Activated T-cell treated with anti-CD3 and anti-CD28 coated beads for 4 hours (primary cell): ENCODE measurements around the gene AGPAT3.

Experiments used
- DNase-seq: peaks from one replicate; pipeline ENCODE4 v3.0.0-alpha.2; 2020

Gene AGPAT3

DNA sequence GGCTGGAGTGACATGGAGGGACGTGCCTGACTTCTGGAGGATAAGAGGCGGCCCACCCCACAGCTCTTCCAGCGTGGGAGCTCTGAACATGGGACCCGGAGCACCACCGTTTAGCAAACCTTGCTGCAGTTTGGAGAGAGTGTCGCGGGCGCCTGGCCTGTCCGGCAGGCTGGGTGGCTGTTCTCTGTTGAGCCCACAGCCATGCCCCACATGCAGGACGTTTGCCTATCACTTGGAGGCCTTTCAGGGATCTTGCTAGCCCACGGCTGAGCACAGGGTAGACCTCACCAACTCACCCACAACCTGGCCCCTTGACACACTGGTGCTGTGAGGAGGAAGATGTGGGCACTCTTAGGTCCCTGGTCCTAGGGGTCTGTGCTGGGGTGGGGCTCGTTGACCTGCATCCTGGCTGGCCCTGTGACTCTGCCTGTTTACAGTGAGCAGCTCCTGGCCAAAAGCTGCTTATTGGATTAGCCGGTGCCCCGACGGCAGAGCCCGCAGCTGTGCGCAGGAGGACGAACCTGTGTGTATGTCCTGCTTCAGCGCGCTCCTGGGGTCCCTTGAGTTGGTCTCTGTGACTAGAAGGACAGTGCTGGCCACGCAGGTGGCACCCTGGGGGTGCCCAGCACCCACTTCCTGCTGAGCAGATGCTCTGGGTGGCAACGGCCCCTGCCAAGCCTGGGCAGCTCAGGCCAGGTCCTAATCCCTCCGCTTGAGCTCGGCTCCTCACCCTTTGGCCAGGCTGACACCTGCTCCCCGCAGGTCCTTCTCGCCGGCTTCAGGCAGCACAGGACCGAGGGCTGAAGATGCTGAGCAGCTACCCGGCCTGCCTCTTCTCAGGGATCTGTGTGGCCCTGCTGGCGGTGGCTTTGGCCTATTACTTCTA is 74.7 kb downstream of the AGPAT3 start:
- DNase-seq: no peak

DNA sequence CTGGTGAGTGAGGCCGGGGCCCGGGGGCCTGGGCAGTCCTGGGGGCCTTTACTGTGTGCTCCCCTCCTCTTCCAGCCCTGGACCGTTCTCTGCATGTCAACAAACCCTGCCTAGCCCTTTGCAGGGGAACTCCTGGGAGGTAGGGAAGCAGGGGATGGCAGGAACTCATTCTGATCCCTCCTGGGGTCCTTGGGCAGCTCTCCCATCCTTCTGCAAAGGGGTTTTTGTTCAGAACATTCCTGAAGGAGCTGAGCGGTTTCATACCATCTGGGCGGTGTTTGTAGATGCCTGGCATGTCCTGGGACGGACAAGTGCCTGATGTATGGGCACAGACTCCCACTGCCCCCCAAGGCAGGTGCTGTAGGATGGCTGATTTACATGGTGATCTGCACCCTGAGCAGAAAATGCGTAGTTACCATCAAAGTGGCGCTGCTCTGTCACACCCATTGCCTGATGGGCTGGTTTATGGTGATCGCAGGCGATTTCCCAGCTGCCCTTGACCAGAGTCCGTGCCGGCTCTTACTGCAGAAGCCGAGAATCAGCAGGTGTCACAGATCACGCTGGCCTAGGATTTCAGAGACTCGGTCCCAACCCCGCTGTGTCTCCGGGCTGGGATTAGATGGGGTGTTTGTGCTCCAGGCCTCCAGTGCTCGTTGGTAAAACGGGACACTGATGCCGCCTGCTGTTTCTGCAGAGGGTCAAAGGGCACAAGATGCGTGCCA is 75.5 kb downstream of the AGPAT3 start:
- DNase-seq: no peak

DNA sequence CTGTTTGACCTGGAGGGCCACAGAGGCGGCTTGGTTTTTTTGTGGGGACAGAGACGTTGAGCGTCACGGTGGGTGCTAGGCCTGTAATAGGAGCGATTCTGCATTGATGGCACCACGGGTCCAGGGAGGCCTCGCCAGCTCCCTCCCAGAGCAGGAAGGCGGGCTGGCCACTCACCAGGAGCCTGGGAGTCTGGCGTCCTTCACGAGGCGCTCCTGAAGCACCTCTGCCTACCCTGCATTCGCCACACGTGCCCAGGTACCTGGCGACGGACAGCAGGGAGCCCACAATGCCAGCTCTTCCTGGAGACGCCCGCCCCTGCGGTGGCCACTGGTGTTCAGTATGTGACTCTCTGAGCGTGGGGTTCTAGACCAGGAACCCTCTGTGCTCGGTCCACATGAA is 77.2 kb downstream of the AGPAT3 start:
- DNase-seq: no peak

DNA sequence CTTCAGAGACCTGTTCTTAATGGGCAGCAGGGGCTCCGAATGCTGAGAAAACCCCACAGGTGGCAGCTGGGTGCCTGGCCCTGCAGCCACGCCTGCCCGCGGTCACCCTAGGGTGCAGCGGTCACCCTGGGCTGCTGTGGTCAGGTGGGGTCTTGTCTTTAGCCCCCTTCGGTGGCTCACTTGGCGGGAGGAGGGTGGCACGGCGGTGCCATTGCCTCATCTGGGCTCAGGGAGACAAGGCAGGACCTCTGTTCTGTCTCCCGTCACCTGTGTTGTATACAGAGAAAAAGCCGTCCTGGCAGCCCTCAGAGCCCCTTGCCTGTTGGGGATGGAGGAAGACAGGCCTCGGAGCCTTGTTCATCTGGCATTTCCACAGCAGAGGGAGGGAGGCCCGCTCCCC is 77.6 kb downstream of the AGPAT3 start:
- no peak for DNase-seq

DNA sequence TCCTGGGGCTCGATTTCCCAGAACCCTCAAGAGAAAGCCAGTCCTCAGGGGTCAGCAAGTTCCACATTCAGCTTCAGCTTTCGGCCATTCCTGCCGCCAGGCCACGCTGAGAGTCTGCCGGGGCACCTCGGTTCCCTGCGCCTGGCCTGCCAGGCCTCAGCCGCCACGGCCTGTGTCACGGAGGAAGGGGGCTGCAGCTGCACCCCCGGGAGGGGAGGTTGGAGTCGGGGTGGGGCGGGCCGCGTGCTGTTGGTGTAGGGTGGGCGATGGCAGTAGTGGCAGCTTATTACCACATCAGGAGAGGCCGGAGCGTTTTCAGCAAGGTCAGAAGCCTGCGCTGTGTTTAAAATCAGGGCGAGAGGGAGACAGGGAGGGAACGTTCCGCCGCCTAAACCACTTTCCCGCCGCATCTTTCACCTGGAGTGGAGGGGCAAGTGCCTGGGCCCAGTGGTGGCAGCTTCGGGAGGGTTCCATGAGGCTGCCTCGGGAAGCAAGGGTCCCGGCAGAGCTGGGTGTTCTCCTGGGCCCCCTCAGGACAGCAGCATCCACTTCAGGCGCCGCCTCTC is 78.6 kb downstream of the AGPAT3 start:
- no peak for DNase-seq

DNA sequence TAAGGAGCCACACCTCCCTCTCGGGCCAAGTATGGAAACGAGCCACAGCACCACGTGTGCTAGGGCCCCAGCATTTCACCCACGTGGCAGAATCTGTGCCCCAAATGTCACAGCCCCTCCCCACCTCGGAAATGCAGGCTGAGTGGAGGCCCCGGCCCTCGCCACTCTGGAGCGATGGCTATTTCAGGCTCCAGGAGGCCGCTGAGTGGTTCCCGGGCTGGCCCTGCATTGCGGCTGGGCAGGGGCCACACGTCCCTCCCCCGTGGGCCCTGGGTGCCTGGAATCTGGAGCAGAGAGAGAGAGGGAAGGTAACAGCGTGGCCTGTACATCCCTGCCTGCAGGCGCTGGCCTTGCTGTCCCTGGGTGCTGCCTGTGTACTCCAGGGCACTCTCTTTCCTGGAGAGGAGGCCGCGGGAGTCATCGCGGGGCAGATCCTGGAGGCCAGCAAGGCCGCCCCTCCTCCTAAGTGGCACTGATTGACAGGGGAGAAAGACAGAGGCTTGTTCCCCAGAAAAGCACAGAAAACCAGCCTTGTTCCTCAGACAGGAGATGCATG is 79.1 kb downstream of the AGPAT3 start:
- DNase-seq: no peak

DNA sequence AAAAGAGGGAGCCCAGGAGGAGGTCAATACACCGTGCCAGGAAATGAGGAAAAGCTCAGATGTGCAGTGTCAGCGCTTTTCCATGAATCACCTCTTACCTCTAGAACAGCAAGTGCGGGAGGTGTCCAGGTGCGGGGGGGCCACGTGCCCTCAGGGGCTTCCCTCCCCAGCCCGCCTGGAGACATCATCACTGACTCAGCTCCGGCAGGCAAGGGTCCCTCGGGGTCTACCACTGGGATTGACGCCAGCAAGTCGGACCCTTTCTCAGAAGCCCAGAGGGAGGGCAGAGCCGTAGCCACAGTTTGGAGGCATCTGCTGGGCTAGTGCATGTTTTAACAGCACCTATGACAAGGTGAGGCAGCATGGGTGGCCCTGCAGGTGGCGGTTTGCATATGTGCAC is 79.7 kb downstream of the AGPAT3 start:
- no peak for DNase-seq

DNA sequence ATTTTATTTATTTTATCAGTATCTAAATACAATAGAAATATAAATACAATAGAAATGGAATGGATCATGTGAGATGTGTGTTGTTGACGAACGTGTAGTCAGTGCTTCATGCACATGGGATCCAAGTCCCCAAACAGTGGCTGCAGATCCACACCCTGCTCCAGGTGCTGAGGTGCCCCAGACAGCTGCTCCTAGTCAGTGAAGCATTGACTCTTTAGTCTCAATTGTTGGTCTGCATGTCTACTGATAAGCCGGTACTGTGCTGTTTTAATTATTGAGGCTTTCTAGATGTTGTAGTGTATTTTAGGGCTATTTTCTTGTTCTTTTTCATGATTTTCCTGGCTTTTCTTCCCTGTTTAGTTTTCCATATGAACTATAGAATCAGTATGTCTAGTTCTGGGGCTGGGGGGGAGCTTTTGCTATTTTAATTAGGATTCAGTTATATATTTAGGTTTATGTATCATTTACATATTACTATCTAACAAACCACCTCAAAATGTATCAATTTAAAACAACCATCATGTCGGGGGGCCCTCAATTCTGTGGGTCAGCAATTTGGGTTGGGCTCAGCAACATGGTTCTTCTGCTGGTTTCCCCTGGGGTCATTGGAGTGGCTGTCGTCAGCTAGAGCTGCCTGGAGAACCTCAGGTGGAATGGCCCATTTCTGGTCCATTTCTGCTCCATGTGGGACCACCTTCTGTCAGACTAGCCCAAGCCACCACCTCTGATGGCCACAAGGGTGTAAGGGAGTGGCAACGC is 83.9 kb downstream of the AGPAT3 start:
- DNase-seq: no peak

DNA sequence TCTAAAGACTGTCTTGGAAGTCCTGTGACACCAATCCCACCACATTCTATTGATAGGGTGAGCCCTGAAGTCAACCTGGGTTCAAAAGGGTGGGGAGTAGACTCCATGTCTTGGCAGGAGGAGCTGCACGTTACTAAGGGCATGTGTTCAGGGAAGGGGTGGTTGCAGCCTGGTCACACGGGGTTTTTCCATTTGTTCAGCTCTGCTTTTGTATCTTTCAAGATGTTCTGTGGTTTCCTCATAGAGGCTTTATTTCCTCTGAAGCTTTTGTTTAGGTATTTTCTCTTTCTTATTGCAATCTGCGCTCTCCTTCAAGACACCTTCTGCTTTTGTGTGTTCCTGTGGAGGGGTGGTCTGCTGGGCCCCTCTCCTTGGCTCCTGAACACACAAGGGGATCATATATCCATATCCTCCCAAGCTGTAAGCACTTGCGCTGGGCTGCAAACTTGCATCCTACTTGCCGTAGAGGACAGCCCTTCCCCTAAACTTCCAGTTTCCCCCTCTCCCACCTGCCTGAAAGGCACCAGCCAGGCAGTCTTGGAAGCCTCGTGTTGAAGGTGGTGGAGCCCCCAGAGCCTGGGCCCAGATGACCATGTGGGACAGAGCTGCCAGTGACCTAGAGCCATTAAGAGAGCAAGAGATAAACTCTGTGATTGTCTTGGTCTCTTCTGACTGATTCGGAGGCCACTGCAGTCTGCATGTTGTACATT is 84.6 kb downstream of the AGPAT3 start:
- no peak for DNase-seq

DNA sequence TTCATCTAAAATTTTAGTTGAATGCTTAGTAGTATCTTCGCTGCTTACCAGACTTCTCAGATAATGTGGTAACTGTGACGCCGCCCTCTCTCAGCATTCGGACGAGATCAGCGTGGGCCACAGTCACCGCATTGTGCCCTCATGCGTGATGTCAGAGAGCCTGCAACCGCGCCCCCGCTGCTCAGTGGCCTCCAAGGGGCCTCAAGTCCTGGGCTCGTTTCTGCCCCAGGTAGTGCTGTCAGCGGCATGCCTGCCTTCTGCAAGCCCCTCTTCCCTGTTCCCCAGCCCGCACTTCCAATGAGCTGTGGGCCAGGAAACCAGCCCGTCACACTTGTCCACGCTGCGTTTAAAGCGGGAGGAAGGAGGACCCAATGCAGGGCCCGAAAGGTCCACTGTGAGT is 85.5 kb downstream of the AGPAT3 start:
- DNase-seq: no peak

DNA sequence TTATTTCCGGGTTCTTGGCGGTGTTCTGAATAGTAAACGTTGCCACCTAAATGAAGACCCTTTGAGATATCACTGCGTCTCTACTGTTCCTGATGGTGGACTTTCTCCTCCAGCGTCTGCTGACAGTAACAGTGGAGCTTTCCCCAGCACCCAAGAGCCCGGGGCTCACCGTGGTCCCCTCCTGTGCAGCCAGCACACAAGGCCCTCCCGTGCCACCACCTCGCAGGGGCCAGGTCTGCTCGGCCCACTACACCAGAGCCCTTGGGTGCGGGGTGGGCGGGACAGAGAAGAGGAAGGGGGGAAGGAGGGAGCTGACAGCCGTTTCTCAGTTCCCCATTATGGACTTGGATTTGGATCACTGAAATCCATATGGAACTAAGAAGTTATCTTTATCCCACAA is 85.9 kb downstream of the AGPAT3 start:
- no peak for DNase-seq

DNA sequence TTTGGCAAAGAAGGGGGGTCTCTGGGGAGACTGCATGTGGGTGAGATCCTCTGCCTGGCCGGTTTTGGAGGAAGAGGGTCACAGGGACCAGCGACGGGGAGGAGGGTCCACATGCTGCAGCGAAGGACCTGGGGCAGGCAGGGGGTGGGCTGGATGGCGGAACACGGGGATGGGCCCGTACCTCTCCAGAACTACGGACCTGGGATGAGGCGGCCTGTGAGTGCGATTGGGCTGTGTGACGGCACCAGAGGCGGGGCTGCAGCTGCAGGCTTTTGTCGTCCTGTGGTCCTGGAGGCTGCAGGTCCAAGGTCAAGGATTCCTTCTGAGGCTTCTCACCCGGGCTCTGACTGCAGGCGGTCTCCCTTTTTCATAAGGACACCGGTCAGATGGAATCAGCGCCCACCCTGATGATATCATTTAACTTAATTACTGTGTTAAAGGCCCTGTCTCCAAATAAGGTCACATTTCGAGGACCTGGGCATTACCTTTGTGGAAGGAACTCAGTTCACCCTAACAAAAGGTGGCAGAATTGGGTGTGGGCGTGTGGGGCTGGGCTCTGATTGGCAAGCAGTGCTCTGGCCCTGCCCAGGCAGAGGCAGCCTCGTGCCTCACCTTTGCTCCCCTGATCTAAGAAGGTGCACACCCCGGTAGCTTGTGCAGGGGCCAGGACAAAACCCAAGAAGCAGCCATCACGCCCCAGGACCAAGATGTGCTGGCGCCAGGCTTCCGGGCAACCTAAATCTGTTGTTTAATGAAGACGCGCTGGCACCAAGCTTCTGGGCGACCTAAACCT is 87.1 kb downstream of the AGPAT3 start:
- no peak for DNase-seq

DNA sequence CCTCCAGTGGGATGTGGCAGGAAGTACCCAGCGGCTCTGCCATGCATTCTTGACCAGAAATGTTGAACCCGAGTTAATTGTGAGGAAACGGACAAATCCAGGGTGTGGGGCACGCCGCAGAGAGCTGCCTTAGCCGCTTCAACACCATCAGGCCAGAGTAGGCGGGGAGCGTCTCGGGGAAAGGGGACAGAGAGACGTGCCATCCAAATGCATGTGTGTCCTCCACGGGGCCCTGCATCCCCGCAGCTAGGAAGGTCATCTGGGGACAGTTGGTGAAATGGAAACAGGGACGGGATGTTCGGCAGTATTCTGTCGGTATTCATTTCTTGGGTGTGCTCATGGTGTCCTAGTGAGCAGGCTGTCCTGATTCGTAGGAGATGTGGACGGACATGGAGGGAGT is 88.0 kb downstream of the AGPAT3 start:
- DNase-seq: no peak

DNA sequence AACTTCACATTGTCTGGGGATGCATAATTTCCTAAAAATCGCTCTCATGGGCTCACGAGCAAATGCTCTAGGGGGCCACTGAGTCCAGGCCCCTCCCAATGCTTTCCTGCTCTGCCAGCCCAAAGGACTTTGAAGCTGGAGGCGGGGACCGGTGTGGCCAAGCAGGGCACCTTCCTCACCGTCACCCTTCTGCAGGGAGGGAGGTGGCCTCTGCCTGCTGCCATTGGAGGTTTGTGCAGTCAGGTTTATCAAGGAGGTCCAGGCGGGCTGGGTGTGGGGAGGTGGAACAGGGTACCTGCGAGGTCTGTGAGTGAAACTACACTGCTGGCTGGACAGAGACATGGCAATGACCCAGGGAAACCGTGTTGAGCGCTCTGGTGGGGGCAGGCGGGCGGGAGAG is 89.0 kb downstream of the AGPAT3 start:
- DNase-seq: no peak

DNA sequence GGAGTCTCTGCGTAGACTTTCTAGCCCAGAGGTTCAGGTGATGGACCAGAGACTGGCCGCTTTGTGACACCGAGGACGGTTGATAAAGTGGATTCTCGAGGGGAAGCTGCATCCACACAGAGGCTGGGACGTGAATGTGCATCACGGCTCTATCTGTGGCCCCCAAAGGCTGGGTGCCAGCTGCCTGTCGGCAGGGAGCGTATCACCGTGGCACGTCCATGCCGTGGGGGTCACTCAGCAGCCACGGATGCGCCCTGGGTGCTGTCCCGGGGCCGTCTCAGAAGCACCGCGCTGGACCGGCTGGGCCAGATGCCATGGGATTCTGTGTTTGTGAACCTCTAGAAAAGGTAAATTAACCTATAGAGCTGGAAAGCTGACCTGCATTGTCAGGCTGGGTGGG is 89.9 kb downstream of the AGPAT3 start:
- no peak for DNase-seq

DNA sequence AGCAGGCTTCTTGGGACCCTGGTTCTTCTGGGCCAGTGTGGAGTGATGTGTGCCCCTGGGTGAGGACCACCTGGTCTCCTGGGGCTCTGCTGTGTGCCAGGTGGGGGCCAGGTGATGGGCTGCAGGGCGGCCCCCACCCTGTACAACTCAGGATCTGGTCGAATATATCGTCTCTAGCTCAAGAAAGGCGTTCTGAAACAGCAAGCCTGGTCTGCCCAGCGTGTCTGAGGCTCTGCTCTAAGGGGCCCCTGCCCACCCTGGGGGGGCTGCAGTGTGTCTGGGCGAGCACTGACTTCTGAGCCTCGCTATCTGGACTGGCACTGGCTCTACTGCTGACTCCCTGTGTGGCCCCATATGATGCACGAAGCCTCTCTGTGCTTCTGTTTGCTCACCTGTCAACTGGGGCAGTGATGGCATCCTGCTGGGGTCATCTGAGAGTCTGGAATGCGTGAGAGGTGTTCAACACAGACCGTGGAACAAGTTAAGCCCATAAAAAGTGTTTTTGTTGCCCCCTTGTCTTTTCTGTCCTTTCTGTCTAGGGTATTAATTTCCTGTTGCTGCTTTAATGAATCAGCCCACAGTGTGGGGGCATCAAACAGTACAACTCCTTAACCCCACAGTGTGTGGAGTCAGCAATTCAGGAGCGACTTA is 91.1 kb downstream of the AGPAT3 start:
- DNase-seq: no peak

DNA sequence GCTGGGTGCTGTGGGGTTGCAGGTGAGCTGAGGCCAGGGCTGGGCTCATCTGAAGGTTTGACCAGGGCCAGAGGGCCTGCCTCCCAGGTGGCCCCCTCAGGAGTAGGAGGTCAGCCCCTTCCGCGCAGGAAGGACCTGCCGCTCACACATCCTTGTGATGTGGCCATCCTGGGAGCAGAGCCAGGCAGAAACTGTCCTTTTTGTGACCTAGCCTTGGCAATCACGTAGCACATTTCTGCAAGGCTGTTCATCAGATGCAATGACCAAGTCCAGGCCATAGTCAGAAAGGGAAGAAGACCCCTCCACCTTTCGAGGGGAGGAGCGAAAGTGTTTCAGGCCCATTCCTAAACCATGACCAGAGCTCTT is 91.6 kb downstream of the AGPAT3 start:
- no peak for DNase-seq

DNA sequence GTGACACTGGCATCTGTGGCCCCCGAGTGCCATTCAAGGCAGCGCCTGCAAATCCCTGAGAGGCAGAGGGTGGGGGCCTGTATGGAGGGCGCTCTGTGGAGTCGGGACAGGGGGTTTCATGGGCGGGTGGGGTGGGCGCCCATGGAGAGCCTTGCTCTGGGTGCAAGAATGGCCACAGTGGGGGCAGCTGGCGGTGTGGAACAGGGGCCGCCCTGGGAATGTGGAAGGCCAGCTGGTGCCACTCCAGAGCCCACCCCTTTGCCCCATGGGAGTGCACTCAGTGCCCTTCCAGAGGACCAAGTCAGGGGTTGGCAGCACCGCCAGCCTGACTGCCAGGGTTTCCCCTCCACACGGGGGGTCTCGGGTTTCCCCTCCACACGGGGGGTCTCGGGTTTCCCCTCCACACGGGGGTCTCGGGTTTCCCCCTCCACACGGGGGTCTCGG is 92.1 kb downstream of the AGPAT3 start:
- DNase-seq: no peak

DNA sequence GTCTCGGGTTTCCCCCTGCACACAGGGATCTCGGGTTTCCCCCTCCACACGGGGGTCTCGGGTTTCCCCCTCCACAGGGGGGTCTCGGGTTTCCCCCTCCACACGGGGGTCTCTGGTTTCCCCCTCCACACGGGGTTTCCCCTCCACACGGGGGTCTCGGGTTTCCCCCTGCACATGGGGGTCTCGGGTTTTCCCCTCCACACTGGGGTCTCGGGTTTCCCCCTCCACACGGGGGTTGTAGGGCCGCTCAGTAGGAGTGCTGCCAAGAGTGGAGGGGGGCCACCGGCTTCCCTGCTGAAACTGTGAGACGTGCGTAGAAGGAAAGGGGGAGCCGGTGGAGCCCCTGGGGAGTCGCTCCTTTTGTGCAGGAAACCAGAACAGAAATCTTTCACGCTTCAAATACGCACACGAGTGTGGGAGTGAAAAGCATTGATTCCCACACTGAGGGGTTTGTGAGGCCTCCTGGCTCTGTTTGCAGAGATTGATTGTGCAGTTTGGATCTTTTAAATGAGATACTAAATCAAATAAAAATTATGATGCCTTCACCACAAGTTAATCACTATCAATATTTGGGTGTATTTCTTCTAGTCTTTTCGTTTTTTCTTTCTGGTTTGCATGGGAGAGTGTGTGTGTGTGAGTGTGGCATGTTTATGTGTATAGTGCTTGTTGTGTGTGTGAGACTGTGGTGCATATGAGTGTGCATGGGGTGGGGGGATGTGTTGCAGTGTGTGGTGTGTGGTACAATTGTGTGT is 92.8 kb downstream of the AGPAT3 start:
- no peak for DNase-seq
